Smooth muscle cell (in vitro differentiated cells): Measurements from ENCODE around the gene SERPINA4. TPM values are rescaled to one million over a fixed set of nuclear protein-coding genes. Genes with fewer than 3 reads are reported as not detected.

Source experiments
- DNase-seq: peaks from one replicate; lab custom pipeline; 2025; ENCODE audit not compliant: unreplicated experiment; lab: John Stamatoyannopoulos, UW
- H2AFZ ChIP-seq: fragments of 200-600 bp; sonication (generic); 2 replicates; pipeline ENCODE4 v1.6.0; 2016; ENCODE audit warnings: antibody characterized with exemption, low read depth, mild to moderate bottlenecking
- H3F3A ChIP-seq: fragments of 200-600 bp; sonication (generic); 2 replicates; pipeline ENCODE4 v1.6.0; 2017; ENCODE audit warnings: antibody characterized with exemption, low read depth
- H3K27ac ChIP-seq: fragments of 200-600 bp; sonication (generic); 2 replicates; pipeline ENCODE4 v1.5.1; 2016; ENCODE audit warnings: low read depth, mild to moderate bottlenecking
- H3K27me3 ChIP-seq: fragments of 200-600 bp; sonication (generic); 2 replicates; pipeline ENCODE4 v1.6.1; 2016; ENCODE audit warnings: low read depth, mild to moderate bottlenecking
- H3K36me3 ChIP-seq: fragments of 200-600 bp; sonication (generic); 2 replicates; pipeline ENCODE4 v1.5.1; 2016; ENCODE audit warnings: low read depth
- H3K4me1 ChIP-seq: fragments of 200-600 bp; sonication (generic); 2 replicates; pipeline ENCODE4 v1.5.1; 2016; ENCODE audit warnings: low read depth
- H3K4me2 ChIP-seq: fragments of 200-600 bp; sonication (generic); 2 replicates; pipeline ENCODE4 v1.6.0; 2016; ENCODE audit warnings: mild to moderate bottlenecking
- H3K4me3 ChIP-seq: fragments of 200-600 bp; sonication (generic); 2 replicates; pipeline ENCODE4 v1.5.1; 2016; ENCODE audit warnings: mild to moderate bottlenecking
- H3K79me2 ChIP-seq: fragments of 200-600 bp; sonication (generic); 2 replicates; pipeline ENCODE4 v1.6.0; 2016; ENCODE audit warnings: low read depth, mild to moderate bottlenecking
- H3K9ac ChIP-seq: fragments of 200-600 bp; sonication (generic); 2 replicates; pipeline ENCODE4 v1.6.0; 2016; ENCODE audit warnings: low read depth
- H3K9me3 ChIP-seq: fragments of 200-600 bp; sonication (generic); replicated peaks from 2 replicates; pipeline ENCODE4 v1.5.1; 2016; ENCODE audit warnings: low read depth
- H4K20me1 ChIP-seq: fragments of 200-600 bp; sonication (generic); 2 replicates; pipeline ENCODE4 v1.6.0; 2016; ENCODE audit warnings: low read depth
- WGBS: methylation state at CpG from one replicate; pipeline ENCODE4 v1.1.7; 2016; ENCODE audit warnings: low lambda C conversion rate; 5-methylcytosine and 5-hydroxymethylcytosine counted together
- polyA plus RNA-seq: library from polyadenylated mRNA; unstranded; fragments of >200 nt; fragmentation: Nextera tagmentation; extraction: Ambion mirVana; gene quantifications from 2 replicates; pipeline ENCODE4 v1.2.1, GENCODE V29; 2016
- total RNA-seq: library from RNA; depleted of rRNA; stranded (reverse); fragments of >200 nt; gene quantifications from 2 replicates; pipeline ENCODE4 v1.2.3, GENCODE V29; 2014
- TF ChIP-seq, protein P1 (sequence below): fragments of 200-600 bp; sonication (generic); IDR thresholded peaks from 2 replicates; pipeline ENCODE4 v1.5.1; 2017; ENCODE audit warnings: borderline replicate concordance, mild to moderate bottlenecking, antibody characterized with exemption; ENCODE audit not compliant: insufficient read depth, poor library complexity, severe bottlenecking

Gene SERPINA4
- total and polyA plus RNA-seq, 2 experiments from 2014 or later = not detected

DNA sequence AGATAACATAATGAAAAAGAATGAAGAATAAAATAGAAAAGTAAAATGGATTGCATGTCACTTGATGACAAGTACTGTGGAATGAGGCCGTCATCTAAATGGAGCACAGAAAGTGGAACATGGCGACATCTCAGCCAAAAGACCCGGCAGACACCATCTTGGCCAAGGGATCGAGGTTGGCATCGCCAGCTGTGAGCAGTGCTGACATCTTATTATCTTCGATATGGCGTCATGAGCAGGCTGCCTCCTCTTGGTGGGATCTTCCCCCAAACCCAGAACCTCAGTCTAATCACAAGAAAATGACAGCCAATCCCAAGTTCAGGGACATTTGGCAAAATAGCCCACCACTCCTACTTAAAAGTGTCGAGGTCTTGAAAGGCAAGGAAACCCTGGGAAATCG is 35.1 kb downstream of the SERPINA4 start:
- no peaks in the 10 kb centered on the region for H4K20me1 ChIP-seq
- no peaks in the 10 kb centered on the region for H3K79me2 ChIP-seq
- H3K9me3 ChIP-seq = no peaks in the 10 kb centered on the region
- TF ChIP-seq, protein P1, sequence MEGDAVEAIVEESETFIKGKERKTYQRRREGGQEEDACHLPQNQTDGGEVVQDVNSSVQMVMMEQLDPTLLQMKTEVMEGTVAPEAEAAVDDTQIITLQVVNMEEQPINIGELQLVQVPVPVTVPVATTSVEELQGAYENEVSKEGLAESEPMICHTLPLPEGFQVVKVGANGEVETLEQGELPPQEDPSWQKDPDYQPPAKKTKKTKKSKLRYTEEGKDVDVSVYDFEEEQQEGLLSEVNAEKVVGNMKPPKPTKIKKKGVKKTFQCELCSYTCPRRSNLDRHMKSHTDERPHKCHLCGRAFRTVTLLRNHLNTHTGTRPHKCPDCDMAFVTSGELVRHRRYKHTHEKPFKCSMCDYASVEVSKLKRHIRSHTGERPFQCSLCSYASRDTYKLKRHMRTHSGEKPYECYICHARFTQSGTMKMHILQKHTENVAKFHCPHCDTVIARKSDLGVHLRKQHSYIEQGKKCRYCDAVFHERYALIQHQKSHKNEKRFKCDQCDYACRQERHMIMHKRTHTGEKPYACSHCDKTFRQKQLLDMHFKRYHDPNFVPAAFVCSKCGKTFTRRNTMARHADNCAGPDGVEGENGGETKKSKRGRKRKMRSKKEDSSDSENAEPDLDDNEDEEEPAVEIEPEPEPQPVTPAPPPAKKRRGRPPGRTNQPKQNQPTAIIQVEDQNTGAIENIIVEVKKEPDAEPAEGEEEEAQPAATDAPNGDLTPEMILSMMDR = no peak
- no peak overlapping the region for H3K4me2 ChIP-seq
- no peak for DNase-seq
- no peaks in the 10 kb centered on the region for H3K36me3 ChIP-seq
- no peaks in the 10 kb centered on the region for H3F3A ChIP-seq
- no peak overlapping the region for H3K4me3 ChIP-seq
- H2AFZ ChIP-seq = no peak overlapping the region
- H3K27me3 ChIP-seq = no peaks in the 10 kb centered on the region
- WGBS = 91% methylated on average over 9 of the region's 9 CpGs
- no peak overlapping the region for H3K27ac ChIP-seq
- H3K9ac ChIP-seq = no peak overlapping the region
- peaks cover 3% of the 10 kb centered on the region for H3K4me1 ChIP-seq

DNA sequence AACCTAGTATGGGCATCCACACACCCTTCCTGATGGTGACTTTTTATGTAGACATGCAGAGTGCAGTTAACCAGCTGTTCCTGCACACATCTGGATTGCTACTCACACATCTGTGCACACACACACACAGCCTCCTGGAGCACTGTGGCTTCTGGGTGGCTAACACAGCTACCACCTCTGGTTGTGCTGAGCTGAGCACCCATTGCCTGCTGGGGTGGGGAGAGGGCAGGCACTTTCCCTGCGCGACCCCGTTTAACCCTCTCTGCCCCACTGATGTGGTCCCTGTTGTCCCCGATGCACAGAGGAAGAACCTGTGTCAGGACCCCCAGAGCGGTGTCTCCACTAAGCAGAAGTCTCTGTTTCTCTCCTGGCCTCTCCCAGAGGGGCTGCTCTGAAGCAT is 36.5 kb downstream of the SERPINA4 start:
- H3K27me3 ChIP-seq = no peaks in the 10 kb centered on the region
- H3K9ac ChIP-seq = no peak overlapping the region
- no peaks in the 10 kb centered on the region for H3F3A ChIP-seq
- no peak for DNase-seq
- WGBS = 91% methylated on average over 5 of the region's 5 CpGs
- no peaks in the 10 kb centered on the region for H3K79me2 ChIP-seq
- no peaks in the 10 kb centered on the region for H3K9me3 ChIP-seq
- no peak overlapping the region for H3K4me3 ChIP-seq
- H3K27ac ChIP-seq = no peak overlapping the region
- no peak overlapping the region for H3K4me2 ChIP-seq
- H4K20me1 ChIP-seq = no peaks in the 10 kb centered on the region
- H3K4me1 ChIP-seq = peaks cover 3% of the 10 kb centered on the region
- H2AFZ ChIP-seq = no peak overlapping the region
- TF ChIP-seq, protein P1 = no peak
- no peaks in the 10 kb centered on the region for H3K36me3 ChIP-seq

DNA sequence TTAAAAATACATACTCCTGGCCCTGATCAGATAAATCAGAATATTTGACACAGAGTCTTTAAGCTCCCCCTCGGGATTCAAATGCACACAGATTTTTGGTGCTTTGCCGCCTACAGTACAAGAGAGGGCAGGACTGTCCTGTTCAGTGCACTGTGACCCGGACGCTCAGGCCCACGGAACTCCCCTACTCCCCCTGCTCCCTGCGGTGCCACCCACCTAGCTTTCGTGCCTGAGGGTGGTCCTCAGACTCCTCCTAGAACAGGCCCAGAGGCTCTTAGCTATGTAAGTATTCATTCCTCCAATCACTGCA is 37.2 kb downstream of the SERPINA4 start:
- TF ChIP-seq, protein P1 = no peak
- Histone ChIP-seq H3K4me1 (peaks cover 3% of the 10 kb centered on the region), H2AFZ (no peak overlapping the region), H3K79me2 (no peaks in the 10 kb centered on the region), H4K20me1 (no peaks in the 10 kb centered on the region), H3K9ac (no peak overlapping the region), H3K27me3 (no peaks in the 10 kb centered on the region), H3K4me2 (no peak overlapping the region), H3K9me3 (no peaks in the 10 kb centered on the region), H3K4me3 (no peak overlapping the region), H3K36me3 (no peaks in the 10 kb centered on the region), H3F3A (no peaks in the 10 kb centered on the region), H3K27ac (peak overlapping the region; percentile 62)
- 93% methylated on average over 7 of the region's 7 CpGs for WGBS
- no peak for DNase-seq

DNA sequence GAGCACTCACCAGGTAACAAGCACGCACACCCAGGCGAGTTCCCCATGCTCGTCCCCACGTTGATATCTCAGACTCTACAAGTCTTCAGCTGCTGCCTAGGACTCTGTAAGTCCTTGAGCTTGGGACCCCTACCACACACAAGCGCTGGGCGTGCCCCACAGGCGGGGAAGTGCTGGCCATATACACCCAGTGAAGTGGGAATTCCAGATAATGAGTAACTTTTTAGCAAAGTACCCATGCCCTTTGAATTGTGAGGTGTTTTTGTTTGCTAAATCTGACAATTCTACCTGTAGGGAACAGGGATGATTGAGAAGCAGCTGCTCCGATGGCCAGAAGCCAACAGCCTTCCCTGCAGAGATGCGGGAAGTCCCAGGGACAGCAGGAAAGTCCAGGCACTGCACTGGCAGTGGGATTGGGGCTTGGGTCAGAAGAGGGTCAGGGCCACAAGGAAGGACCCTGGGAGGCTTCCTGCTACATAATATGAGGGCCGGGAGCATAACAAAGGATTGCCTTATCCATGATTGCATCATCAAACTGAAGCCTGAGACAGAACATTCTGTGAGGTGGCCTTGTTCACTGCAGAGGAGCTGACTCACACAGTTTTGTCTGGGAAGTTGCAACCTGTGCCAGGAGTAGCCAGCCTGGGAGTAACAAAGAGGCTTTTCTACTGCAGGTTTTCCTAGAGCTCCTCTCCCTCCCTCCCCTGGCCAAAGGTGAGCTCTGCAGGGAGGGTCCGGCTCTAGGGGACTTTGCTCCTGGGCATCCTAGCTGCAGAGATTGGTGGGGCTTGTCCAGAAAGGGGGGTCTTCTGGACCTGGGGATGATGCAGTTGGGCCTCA is 37.8 kb downstream of the SERPINA4 start:
- Histone ChIP-seq H4K20me1 (no peaks in the 10 kb centered on the region), H3K9me3 (no peaks in the 10 kb centered on the region), H3K36me3 (no peaks in the 10 kb centered on the region), H2AFZ (no peak overlapping the region), H3K4me1 (peaks cover 3% of the 10 kb centered on the region), H3K4me2 (no peak overlapping the region), H3K4me3 (no peak overlapping the region), H3K79me2 (no peaks in the 10 kb centered on the region), H3K27ac (peak overlapping the region; percentile 62), H3F3A (no peaks in the 10 kb centered on the region), H3K9ac (no peak overlapping the region), H3K27me3 (no peaks in the 10 kb centered on the region)
- TF ChIP-seq, protein P1 = no peak
- WGBS = 79% methylated on average over 11 of the region's 11 CpGs
- DNase-seq = no peak
